ENCODE measurements around the gene SRSF11.
"Not testable (repeated sequence)": the region's sequence is repeated elsewhere in the genome, so short reads cannot be mapped to it uniquely, and the experiment has no call there.

The SRSF11 gene, protein sequence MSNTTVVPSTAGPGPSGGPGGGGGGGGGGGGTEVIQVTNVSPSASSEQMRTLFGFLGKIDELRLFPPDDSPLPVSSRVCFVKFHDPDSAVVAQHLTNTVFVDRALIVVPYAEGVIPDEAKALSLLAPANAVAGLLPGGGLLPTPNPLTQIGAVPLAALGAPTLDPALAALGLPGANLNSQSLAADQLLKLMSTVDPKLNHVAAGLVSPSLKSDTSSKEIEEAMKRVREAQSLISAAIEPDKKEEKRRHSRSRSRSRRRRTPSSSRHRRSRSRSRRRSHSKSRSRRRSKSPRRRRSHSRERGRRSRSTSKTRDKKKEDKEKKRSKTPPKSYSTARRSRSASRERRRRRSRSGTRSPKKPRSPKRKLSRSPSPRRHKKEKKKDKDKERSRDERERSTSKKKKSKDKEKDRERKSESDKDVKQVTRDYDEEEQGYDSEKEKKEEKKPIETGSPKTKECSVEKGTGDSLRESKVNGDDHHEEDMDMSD

DNA sequence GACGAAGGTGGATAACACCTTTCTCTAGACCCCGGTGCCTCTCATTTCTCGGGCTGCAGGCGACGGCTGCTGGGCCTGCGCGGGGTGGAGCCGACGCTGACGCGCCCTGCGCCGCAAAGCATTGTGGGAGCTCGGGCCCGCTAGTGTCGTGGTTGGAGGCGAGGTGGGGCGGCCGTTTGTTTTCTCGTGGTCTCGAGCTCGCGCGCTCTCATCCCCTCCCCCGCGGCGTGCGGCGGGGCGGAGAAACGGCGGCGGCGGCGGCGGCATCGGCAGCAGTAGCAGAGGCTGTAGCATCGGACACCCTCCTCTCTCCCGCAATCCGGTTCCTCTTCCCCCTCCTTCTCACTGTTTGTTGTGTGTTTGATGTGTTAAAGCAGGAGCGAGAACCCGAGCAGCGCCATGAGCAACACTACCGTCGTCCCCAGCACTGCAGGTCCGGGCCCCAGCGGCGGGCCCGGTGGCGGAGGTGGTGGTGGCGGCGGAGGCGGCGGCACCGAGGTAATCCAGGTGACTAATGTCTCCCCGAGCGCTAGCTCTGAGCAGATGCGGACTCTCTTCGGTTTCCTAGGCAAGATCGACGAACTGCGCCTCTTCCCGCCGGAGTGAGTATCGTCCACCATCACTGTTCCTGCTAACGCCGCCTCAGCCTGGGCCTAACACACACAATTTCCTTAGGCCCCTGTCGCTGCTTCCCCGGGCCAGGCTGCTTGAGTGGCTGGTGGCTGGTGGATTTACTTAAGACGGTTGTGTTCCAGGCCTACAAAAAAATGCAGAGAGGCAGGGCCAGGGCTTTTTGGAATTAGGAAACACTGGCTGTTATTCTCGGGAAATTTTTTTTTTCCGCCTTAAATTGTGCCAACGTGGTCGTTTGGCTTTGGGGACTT is at the start of gene SRSF11:
Gene SRSF11, plus strand, starts transcription at position 143 of the 884 bp plus-strand sequence. Its CDS starts 257 bp downstream, at position 400.
- H3K36me3 ChIP-seq (ENCODE audit: insufficient read depth, low read depth, low read length), result peaks cover 44% of the 10 kb centered on the region
- peaks cover 7% of the 10 kb centered on the region; the same call in 1 of the 2 replicates for H3K4me1 ChIP-seq (ENCODE audit: insufficient read depth, low read length)
- no peaks in the 10 kb centered on the region for H3K27me3 ChIP-seq (ENCODE audit: insufficient read depth, low read length)
- peak within 1 kb of the TSS; percentile 96 for H3K9ac ChIP-seq (ENCODE audit: low read depth, low read length)
- H3K27ac ChIP-seq (ENCODE audit: low read length), result peak within 1 kb of the TSS; percentile 75
- H3K9me3 ChIP-seq (ENCODE audit: insufficient read depth, low read depth, low read length), result no peaks in the 10 kb centered on the region
- H3K4me3 ChIP-seq (ENCODE audit: low read length), result peak within 1 kb of the TSS; percentile 95

DNA sequence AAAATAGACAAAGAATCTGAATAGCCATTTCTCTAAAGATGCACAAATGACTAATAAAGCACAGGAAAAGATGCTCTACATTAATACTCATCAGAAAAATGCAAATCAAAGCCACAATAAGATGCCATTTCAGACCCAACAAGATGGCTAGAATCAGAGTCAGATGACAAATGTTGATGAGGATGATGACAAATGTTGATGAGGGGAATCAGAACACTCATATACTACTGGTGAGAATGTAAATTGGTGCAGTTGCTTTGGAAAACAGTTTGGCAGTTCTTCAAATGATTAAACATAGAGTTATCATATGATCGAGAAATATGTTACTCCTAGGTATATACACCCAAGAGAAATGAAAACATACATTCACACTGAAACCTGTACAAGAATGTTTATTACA is 49.7 kb upstream of the SRSF11 start:
- H3K36me3 ChIP-seq (ENCODE audit: insufficient read depth, low read depth, low read length), result peaks cover 24% of the 10 kb centered on the region; the same call in 1 of the 2 replicates

DNA sequence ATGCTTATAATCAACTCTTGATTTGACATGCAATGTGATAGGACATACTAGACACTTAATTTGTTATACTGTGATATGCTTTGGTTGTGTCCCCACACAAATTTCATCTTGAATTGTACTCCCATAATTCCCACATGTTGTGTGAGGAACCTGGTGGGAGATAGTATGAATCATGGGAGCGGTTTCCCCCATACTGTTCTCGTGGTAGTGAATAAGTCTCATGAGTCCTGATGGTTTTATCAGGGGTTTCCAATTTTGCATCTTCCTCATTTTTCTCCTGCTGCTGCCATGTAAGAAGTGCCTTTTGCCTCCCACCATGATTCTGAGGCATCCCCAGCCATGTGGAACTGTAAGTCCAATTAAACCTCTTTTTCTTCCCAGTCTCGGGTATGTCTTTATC is 36.0 kb upstream of the SRSF11 start:
- not testable (repeated sequence) for H3K9ac ChIP-seq (ENCODE audit: low read depth, low read length); H3K4me1 ChIP-seq (ENCODE audit: insufficient read depth, low read length); H3K27ac ChIP-seq (ENCODE audit: low read length); H3K36me3 ChIP-seq (ENCODE audit: insufficient read depth, low read depth, low read length); H3K9me3 ChIP-seq (ENCODE audit: insufficient read depth, low read depth, low read length); H3K4me3 ChIP-seq (ENCODE audit: low read length); H3K27me3 ChIP-seq (ENCODE audit: insufficient read depth, low read length)

More for the DNA sequence above, 49.7 kb upstream of the SRSF11 start:
- H3K9ac ChIP-seq (ENCODE audit: low read depth, low read length), result no peak overlapping the region
- H3K27me3 ChIP-seq (ENCODE audit: insufficient read depth, low read length), result no peaks in the 10 kb centered on the region
- no peak overlapping the region for H3K4me3 ChIP-seq (ENCODE audit: low read length)
- H3K27ac ChIP-seq (ENCODE audit: low read length), result no peak overlapping the region
- no peaks in the 10 kb centered on the region for H3K9me3 ChIP-seq (ENCODE audit: insufficient read depth, low read depth, low read length)
- peaks cover 3% of the 10 kb centered on the region; the same call in 1 of the 2 replicates for H3K4me1 ChIP-seq (ENCODE audit: insufficient read depth, low read length)

DNA sequence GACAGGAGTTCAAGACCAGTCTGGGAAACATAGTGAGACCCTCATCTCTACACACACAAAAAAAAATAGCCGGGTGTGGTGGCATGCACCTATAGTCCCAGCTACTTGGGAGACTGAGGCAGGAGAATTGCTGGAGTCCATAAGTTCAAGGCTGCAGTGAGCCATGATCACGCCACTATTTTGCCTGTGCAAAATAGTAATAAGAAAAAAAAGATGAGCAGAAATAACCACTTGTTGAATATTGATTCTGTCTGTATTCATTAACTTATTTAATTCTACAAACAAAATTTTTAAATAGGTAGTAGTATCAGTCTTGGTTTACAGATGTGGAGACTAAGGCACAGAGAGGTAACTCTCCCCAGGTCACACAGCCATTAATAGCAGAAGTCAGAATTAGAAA is 32.7 kb upstream of the SRSF11 start:
- Histone ChIP-seq H3K27ac (ENCODE audit: low read length) (no peak overlapping the region), H3K27me3 (ENCODE audit: insufficient read depth, low read length) (no peaks in the 10 kb centered on the region), H3K36me3 (ENCODE audit: insufficient read depth, low read depth, low read length) (peaks cover 6% of the 10 kb centered on the region), H3K9me3 (ENCODE audit: insufficient read depth, low read depth, low read length) (no peaks in the 10 kb centered on the region), H3K4me1 (ENCODE audit: insufficient read depth, low read length) (no peaks in the 10 kb centered on the region), H3K9ac (ENCODE audit: low read depth, low read length) (no peak overlapping the region), H3K4me3 (ENCODE audit: low read length) (no peak overlapping the region)

DNA sequence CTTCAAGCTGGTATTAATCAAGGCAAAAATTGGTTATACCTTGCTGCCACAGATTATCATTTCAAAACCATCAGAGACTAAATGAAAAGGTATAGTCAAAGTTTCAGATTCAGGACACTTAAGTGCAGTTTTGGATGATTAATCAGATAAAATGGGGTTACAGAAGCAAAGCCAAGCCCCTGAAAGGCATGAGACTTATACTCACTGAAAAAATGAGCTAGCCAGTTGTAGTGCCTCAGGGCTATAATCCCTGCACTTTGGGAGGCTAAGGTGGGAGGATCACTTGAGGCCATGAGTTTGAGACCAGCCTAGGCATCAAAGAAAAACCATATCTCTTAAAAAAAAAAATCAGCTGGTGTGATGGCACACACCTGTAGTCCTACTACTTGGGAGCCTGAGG is 31.0 kb upstream of the SRSF11 start:
- no peaks in the 10 kb centered on the region for H3K27me3 ChIP-seq (ENCODE audit: insufficient read depth, low read length)
- peaks cover 3% of the 10 kb centered on the region; the same call in 1 of the 2 replicates for H3K36me3 ChIP-seq (ENCODE audit: insufficient read depth, low read depth, low read length)
- no peak overlapping the region for H3K9ac ChIP-seq (ENCODE audit: low read depth, low read length)
- H3K27ac ChIP-seq (ENCODE audit: low read length), result no peak overlapping the region
- H3K4me3 ChIP-seq (ENCODE audit: low read length), result no peak overlapping the region
- H3K4me1 ChIP-seq (ENCODE audit: insufficient read depth, low read length), result no peaks in the 10 kb centered on the region
- H3K9me3 ChIP-seq (ENCODE audit: insufficient read depth, low read depth, low read length), result no peaks in the 10 kb centered on the region

DNA sequence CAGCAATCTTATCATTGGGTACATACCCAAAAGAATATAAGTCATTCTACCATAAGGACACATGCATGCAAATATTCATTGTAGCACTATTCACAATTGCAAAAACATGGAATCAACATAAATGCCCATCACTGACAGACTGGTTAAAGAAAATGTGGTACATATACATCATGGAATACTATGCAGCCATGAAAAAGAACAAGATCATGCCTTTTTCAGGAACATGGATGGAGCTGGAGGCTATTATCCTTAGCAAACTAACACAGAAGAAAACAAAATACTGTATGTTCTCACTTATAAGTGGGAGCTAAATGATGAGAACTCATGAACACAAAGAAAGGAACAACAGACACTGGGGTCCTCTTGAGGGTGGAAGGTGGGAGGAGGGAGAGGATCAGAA is 28.7 kb upstream of the SRSF11 start:
- H3K36me3 ChIP-seq (ENCODE audit: insufficient read depth, low read depth, low read length); H3K4me3 ChIP-seq (ENCODE audit: low read length); H3K9me3 ChIP-seq (ENCODE audit: insufficient read depth, low read depth, low read length); H3K9ac ChIP-seq (ENCODE audit: low read depth, low read length); H3K4me1 ChIP-seq (ENCODE audit: insufficient read depth, low read length); H3K27me3 ChIP-seq (ENCODE audit: insufficient read depth, low read length); H3K27ac ChIP-seq (ENCODE audit: low read length): not testable (repeated sequence)

DNA sequence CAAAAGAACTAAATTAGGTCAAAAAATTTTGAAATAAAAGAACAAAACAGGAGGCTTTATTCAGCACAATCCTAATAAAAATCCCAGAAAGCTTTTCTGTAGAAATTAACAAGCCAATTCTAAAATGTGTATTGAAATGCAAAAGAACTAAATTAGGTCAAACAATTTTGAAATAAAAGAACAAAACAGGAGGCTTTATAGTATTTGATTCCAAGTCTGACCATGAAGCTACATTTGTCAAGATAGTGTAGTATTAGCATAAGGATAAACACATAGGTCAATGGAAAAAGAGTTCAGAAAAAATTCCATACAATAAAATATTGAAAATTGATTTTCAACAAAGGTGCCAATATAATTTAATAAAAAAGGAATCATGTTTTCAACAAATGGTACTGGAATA is 26.6 kb upstream of the SRSF11 start:
- Histone ChIP-seq H3K27ac (ENCODE audit: low read length) (no peak overlapping the region), H3K36me3 (ENCODE audit: insufficient read depth, low read depth, low read length) (no peaks in the 10 kb centered on the region), H3K4me3 (ENCODE audit: low read length) (no peak overlapping the region), H3K4me1 (ENCODE audit: insufficient read depth, low read length) (no peaks in the 10 kb centered on the region), H3K9ac (ENCODE audit: low read depth, low read length) (no peak overlapping the region), H3K9me3 (ENCODE audit: insufficient read depth, low read depth, low read length) (no peaks in the 10 kb centered on the region), H3K27me3 (ENCODE audit: insufficient read depth, low read length) (no peaks in the 10 kb centered on the region)

DNA sequence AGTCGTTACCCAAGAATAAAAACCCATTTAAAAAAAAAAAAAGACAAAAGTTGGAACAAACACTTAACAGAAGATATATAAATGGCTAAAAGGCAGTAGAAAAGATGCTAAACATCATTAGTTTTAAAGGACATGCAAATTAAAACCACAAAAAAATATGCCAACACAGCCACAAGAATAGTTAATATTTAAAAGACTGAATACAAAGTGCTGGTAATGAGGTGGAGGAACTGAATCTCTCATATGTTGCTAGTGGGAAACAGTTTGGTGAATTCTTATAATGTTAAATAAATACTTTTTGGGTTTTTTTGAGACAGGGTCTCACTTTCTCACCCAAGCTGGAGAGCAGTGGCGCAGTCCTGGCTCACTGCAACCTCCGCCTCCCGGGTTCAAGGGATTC is 25.8 kb upstream of the SRSF11 start:
- no peaks in the 10 kb centered on the region for H3K36me3 ChIP-seq (ENCODE audit: insufficient read depth, low read depth, low read length)
- H3K4me1 ChIP-seq (ENCODE audit: insufficient read depth, low read length), result no peaks in the 10 kb centered on the region
- H3K9me3 ChIP-seq (ENCODE audit: insufficient read depth, low read depth, low read length), result no peaks in the 10 kb centered on the region
- no peak overlapping the region for H3K9ac ChIP-seq (ENCODE audit: low read depth, low read length)
- H3K4me3 ChIP-seq (ENCODE audit: low read length), result no peak overlapping the region
- no peaks in the 10 kb centered on the region for H3K27me3 ChIP-seq (ENCODE audit: insufficient read depth, low read length)
- no peak overlapping the region for H3K27ac ChIP-seq (ENCODE audit: low read length)

DNA sequence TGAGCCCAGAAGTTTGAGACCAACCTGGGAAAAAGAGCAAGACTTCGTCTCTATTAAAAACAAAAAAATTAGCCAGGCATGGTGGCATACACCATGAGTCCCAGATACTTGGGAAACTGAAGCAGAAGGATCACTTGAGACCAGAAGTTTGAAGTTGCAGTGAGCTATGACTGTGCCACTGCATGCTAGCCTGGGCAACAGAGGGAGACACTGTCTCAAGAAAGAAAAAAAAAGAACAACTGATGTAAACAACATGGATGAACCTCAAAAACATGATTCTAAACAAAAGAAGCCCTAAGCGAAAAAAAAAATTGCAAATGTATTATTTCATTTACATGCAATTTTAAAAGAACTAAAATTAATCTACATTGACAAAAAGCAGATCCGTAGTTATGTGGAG is 24.8 kb upstream of the SRSF11 start:
- no peaks in the 10 kb centered on the region for H3K36me3 ChIP-seq (ENCODE audit: insufficient read depth, low read depth, low read length)
- H3K4me3 ChIP-seq (ENCODE audit: low read length), result no peak overlapping the region
- H3K9ac ChIP-seq (ENCODE audit: low read depth, low read length), result no peak overlapping the region
- H3K27me3 ChIP-seq (ENCODE audit: insufficient read depth, low read length), result no peaks in the 10 kb centered on the region
- no peaks in the 10 kb centered on the region for H3K9me3 ChIP-seq (ENCODE audit: insufficient read depth, low read depth, low read length)
- no peak overlapping the region for H3K27ac ChIP-seq (ENCODE audit: low read length)
- no peaks in the 10 kb centered on the region for H3K4me1 ChIP-seq (ENCODE audit: insufficient read depth, low read length)

DNA sequence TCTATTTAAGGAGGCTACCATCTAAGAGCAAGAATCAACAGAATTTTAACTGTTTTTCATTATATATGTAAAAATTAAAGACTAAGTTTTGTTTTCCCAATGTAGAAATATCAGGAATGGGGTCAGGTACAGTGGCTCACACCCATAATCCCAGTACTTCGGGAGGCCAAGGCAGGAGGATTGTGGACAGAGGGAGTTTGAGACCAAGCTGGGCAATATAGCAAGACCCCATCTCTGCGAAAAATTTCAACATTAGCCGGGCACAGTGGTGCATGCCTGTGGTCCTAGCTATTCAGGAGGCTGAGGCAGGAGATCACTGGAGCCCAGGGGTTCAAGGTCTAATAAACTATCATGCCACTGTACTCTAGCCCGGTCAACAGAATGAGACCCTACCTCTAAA is 21.1 kb upstream of the SRSF11 start:
- H3K4me3 ChIP-seq (ENCODE audit: low read length), result no peak overlapping the region
- no peak overlapping the region for H3K27ac ChIP-seq (ENCODE audit: low read length)
- no peaks in the 10 kb centered on the region for H3K9me3 ChIP-seq (ENCODE audit: insufficient read depth, low read depth, low read length)
- H3K27me3 ChIP-seq (ENCODE audit: insufficient read depth, low read length), result no peaks in the 10 kb centered on the region
- no peak overlapping the region for H3K9ac ChIP-seq (ENCODE audit: low read depth, low read length)
- H3K4me1 ChIP-seq (ENCODE audit: insufficient read depth, low read length), result no peaks in the 10 kb centered on the region
- H3K36me3 ChIP-seq (ENCODE audit: insufficient read depth, low read depth, low read length), result no peaks in the 10 kb centered on the region

DNA sequence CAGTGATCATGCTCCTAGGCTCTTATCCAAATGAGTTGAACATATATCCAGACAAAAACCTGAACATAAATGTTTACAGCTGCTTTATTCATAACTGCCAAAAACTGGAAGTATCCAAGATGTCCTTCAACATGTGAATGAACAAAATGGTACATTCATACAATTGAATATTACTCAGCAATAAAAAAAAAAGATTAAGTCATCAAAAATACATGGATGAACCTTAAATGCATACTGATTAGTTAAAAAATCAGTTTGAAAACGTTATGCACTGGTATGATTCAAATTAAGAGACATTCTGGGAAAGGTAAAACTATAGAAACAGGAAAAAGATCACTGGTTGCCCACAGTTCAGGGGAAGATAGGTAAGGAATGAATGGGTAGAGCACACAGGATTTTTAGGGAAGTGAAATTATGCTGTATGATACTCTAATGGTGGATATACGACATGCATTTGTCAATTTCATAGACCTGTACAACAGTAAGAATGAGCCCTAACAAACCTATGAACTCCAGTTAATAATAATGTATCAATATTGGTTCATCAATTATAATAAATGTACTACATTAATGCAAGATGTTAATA is 18.9 kb upstream of the SRSF11 start:
- Histone ChIP-seq H3K9me3 (ENCODE audit: insufficient read depth, low read depth, low read length) (no peaks in the 10 kb centered on the region), H3K27me3 (ENCODE audit: insufficient read depth, low read length) (no peaks in the 10 kb centered on the region), H3K4me1 (ENCODE audit: insufficient read depth, low read length) (no peaks in the 10 kb centered on the region; the same call in 1 of the 2 replicates), H3K36me3 (ENCODE audit: insufficient read depth, low read depth, low read length) (no peaks in the 10 kb centered on the region), H3K4me3 (ENCODE audit: low read length) (no peak overlapping the region), H3K9ac (ENCODE audit: low read depth, low read length) (no peak overlapping the region), H3K27ac (ENCODE audit: low read length) (no peak overlapping the region)

All from iPS-20b (cell line).